ENCODE data around the gene ARSG. TPM values are rescaled to one million over a fixed set of nuclear protein-coding genes. Genes with fewer than 3 reads are reported as not detected.

ARSG gene
- total and polyA plus RNA-seq, 2 of the 13 experiments (the other 11 are each of a cell fraction or from before 2014, with no cell fraction given) = 3.7 to 15.2 TPM

DNA sequence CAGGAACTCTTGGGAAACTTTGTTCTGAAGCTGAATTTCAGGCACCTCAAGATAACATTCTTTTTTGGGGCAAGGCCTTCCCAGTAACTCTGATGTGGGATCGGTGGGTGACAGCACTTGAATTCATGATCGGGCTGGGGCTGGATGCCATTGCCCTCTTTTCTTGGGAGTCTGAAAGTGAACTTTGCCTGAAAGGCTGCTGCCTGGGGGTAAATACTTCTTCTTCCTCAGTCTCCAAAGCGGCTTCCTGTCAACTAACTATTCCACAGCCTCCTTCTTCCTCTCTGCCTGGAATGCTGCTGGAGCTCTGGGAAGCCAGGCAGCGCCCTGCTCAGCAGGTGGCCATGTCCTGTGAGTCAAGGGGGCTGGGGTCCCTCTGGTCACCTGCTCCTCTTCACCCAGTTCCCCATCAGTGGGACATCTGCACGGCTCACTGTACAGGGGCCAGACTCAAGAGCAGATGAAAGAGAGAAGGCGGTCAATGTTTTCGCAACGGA is 86.5 kb downstream of the ARSG start (continued):
- TF ChIP-seq, protein P1, sequence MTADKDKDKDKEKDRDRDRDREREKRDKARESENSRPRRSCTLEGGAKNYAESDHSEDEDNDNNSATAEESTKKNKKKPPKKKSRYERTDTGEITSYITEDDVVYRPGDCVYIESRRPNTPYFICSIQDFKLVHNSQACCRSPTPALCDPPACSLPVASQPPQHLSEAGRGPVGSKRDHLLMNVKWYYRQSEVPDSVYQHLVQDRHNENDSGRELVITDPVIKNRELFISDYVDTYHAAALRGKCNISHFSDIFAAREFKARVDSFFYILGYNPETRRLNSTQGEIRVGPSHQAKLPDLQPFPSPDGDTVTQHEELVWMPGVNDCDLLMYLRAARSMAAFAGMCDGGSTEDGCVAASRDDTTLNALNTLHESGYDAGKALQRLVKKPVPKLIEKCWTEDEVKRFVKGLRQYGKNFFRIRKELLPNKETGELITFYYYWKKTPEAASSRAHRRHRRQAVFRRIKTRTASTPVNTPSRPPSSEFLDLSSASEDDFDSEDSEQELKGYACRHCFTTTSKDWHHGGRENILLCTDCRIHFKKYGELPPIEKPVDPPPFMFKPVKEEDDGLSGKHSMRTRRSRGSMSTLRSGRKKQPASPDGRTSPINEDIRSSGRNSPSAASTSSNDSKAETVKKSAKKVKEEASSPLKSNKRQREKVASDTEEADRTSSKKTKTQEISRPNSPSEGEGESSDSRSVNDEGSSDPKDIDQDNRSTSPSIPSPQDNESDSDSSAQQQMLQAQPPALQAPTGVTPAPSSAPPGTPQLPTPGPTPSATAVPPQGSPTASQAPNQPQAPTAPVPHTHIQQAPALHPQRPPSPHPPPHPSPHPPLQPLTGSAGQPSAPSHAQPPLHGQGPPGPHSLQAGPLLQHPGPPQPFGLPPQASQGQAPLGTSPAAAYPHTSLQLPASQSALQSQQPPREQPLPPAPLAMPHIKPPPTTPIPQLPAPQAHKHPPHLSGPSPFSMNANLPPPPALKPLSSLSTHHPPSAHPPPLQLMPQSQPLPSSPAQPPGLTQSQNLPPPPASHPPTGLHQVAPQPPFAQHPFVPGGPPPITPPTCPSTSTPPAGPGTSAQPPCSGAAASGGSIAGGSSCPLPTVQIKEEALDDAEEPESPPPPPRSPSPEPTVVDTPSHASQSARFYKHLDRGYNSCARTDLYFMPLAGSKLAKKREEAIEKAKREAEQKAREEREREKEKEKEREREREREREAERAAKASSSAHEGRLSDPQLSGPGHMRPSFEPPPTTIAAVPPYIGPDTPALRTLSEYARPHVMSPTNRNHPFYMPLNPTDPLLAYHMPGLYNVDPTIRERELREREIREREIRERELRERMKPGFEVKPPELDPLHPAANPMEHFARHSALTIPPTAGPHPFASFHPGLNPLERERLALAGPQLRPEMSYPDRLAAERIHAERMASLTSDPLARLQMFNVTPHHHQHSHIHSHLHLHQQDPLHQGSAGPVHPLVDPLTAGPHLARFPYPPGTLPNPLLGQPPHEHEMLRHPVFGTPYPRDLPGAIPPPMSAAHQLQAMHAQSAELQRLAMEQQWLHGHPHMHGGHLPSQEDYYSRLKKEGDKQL (CRISPR knock-in tag; IDR thresholded peaks at IDR 0.05; ENCODE audit: low read depth) = no peak
- TF ChIP-seq, protein P2, sequence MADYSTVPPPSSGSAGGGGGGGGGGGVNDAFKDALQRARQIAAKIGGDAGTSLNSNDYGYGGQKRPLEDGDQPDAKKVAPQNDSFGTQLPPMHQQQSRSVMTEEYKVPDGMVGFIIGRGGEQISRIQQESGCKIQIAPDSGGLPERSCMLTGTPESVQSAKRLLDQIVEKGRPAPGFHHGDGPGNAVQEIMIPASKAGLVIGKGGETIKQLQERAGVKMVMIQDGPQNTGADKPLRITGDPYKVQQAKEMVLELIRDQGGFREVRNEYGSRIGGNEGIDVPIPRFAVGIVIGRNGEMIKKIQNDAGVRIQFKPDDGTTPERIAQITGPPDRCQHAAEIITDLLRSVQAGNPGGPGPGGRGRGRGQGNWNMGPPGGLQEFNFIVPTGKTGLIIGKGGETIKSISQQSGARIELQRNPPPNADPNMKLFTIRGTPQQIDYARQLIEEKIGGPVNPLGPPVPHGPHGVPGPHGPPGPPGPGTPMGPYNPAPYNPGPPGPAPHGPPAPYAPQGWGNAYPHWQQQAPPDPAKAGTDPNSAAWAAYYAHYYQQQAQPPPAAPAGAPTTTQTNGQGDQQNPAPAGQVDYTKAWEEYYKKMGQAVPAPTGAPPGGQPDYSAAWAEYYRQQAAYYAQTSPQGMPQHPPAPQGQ (CRISPR knock-in tag; IDR thresholded peaks at IDR 0.05; ENCODE audit: borderline replicate concordance) = peak; percentile 28; the same call in 1 of the 2 replicates
- TF ChIP-seq, protein P3, sequence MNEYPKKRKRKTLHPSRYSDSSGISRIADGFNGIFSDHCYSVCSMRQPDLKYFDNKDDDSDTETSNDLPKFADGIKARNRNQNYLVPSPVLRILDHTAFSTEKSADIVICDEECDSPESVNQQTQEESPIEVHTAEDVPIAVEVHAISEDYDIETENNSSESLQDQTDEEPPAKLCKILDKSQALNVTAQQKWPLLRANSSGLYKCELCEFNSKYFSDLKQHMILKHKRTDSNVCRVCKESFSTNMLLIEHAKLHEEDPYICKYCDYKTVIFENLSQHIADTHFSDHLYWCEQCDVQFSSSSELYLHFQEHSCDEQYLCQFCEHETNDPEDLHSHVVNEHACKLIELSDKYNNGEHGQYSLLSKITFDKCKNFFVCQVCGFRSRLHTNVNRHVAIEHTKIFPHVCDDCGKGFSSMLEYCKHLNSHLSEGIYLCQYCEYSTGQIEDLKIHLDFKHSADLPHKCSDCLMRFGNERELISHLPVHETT (CRISPR knock-in tag; conservative IDR thresholded peaks at IDR 0.05) = no peak
- TF ChIP-seq, protein P4, sequence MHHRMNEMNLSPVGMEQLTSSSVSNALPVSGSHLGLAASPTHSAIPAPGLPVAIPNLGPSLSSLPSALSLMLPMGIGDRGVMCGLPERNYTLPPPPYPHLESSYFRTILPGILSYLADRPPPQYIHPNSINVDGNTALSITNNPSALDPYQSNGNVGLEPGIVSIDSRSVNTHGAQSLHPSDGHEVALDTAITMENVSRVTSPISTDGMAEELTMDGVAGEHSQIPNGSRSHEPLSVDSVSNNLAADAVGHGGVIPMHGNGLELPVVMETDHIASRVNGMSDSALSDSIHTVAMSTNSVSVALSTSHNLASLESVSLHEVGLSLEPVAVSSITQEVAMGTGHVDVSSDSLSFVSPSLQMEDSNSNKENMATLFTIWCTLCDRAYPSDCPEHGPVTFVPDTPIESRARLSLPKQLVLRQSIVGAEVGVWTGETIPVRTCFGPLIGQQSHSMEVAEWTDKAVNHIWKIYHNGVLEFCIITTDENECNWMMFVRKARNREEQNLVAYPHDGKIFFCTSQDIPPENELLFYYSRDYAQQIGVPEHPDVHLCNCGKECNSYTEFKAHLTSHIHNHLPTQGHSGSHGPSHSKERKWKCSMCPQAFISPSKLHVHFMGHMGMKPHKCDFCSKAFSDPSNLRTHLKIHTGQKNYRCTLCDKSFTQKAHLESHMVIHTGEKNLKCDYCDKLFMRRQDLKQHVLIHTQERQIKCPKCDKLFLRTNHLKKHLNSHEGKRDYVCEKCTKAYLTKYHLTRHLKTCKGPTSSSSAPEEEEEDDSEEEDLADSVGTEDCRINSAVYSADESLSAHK (CRISPR knock-in tag; IDR thresholded peaks at IDR 0.05; ENCODE audit: borderline replicate concordance) = no peak
- peak; percentile 79; the same call in 1 of the 2 replicates for TF ChIP-seq ZNF614 (CRISPR knock-in tag; IDR thresholded peaks at IDR 0.05; ENCODE audit: borderline replicate concordance)
- 0 out of 2 replicates have a peak, but pooled peaks have one; percentile 31 for TF ChIP-seq MAFF (IDR thresholded peaks at IDR 0.05; ENCODE audit: low read depth, low read length)
- no peak for TF ChIP-seq ZNF883 (CRISPR knock-in tag; IDR thresholded peaks at IDR 0.05; ENCODE audit: not compliant biosample characterization)
- TF ChIP-seq, protein P5, sequence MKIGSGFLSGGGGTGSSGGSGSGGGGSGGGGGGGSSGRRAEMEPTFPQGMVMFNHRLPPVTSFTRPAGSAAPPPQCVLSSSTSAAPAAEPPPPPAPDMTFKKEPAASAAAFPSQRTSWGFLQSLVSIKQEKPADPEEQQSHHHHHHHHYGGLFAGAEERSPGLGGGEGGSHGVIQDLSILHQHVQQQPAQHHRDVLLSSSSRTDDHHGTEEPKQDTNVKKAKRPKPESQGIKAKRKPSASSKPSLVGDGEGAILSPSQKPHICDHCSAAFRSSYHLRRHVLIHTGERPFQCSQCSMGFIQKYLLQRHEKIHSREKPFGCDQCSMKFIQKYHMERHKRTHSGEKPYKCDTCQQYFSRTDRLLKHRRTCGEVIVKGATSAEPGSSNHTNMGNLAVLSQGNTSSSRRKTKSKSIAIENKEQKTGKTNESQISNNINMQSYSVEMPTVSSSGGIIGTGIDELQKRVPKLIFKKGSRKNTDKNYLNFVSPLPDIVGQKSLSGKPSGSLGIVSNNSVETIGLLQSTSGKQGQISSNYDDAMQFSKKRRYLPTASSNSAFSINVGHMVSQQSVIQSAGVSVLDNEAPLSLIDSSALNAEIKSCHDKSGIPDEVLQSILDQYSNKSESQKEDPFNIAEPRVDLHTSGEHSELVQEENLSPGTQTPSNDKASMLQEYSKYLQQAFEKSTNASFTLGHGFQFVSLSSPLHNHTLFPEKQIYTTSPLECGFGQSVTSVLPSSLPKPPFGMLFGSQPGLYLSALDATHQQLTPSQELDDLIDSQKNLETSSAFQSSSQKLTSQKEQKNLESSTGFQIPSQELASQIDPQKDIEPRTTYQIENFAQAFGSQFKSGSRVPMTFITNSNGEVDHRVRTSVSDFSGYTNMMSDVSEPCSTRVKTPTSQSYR (CRISPR knock-in tag; IDR thresholded peaks at IDR 0.05; ENCODE audit: borderline replicate concordance) = no peak
- TF ChIP-seq NR3C1 (CRISPR knock-in tag; IDR thresholded peaks at IDR 0.05) = no peak
- TF ChIP-seq, protein P6, sequence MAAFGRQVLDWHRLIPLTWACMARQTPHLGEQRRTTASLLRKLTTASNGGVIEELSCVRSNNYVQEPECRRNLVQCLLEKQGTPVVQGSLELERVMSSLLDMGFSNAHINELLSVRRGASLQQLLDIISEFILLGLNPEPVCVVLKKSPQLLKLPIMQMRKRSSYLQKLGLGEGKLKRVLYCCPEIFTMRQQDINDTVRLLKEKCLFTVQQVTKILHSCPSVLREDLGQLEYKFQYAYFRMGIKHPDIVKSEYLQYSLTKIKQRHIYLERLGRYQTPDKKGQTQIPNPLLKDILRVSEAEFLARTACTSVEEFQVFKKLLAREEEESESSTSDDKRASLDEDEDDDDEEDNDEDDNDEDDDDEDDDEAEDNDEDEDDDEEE (CRISPR knock-in tag; IDR thresholded peaks at IDR 0.05) = no peak
- TF ChIP-seq RORA (CRISPR knock-in tag; IDR thresholded peaks at IDR 0.05) = no peak
- TF ChIP-seq ZNF878 (CRISPR knock-in tag; IDR thresholded peaks at IDR 0.05) = no peak
- peak; percentile 61 for TF ChIP-seq YY1 (IDR thresholded peaks at IDR 0.05; ENCODE audit: insufficient read depth, insufficient replicate concordance, low read depth, low read length)
